OCI-LY7 (cell line): ENCODE results near the gene GAB1. TPM values are rescaled to one million over a fixed set of nuclear protein-coding genes. Genes with fewer than 3 reads are reported as not detected.
A peak's percentile ranks its signal among the peaks of the same experiment; 100 is the strongest.

Experiments
- BruUV-seq: library from RNA; stranded (reverse); fragments of 400-500 nt; replicated peaks from 2 replicates; lab custom pipeline; 2021; lab: Mats Ljungman, UMichigan
- CTCF ChIA-PET: fragments of 300-600 bp; sonication (Branson Sonifier 250); formaldehyde crosslinking; loops from one replicate; lab custom pipeline; 2022; ENCODE audit warnings: antibody characterized with exemption; ENCODE audit not compliant: unreplicated experiment; lab: Charles Lee
- POLR2A ChIA-PET: fragments of 300-600 bp; sonication (Branson Sonifier 250); formaldehyde crosslinking; loops from one replicate; lab custom pipeline; 2022; ENCODE audit warnings: antibody characterized with exemption; lab: Charles Lee
- DNase-seq: peaks from one replicate; pipeline ENCODE4 v3.0.0-alpha.2; 2015; ENCODE audit warnings: low spot score
- H2AFZ ChIP-seq: fragments of 200-600 bp; sonication (generic), shearing (Covaris generic); 2 replicates; pipeline ENCODE4 v1.6.1; 2014; ENCODE audit warnings: mild to moderate bottlenecking, antibody characterized with exemption, low read length, moderate library complexity
- H3K27ac ChIP-seq: fragments of 200-600 bp; sonication (generic); 2 replicates; pipeline ENCODE4 v1.5.1; 2014; ENCODE audit warnings: mixed run types, low read depth, mild to moderate bottlenecking, moderate library complexity, low read length, inconsistent platforms; ENCODE audit not compliant: poor library complexity, severe bottlenecking
- H3K36me3 ChIP-seq: fragments of 200-600 bp; sonication (generic); 2 replicates; pipeline ENCODE4 v1.6.1; 2014; ENCODE audit warnings: mild to moderate bottlenecking, antibody characterized with exemption, low read length, moderate library complexity, mixed read lengths; ENCODE audit not compliant: insufficient read depth
- H3K4me1 ChIP-seq: fragments of 200-600 bp; sonication (generic); 2 replicates; pipeline ENCODE4 v1.5.1; 2014; ENCODE audit warnings: mild to moderate bottlenecking, low read length; ENCODE audit not compliant: insufficient read depth, poor library complexity, severe bottlenecking
- H3K4me2 ChIP-seq: fragments of 200-600 bp; sonication (generic); 2 replicates; pipeline ENCODE4 v1.6.1; 2014; ENCODE audit warnings: mild to moderate bottlenecking, low read length
- H3K4me3 ChIP-seq: fragments of 200-600 bp; sonication (generic); 2 replicates; pipeline ENCODE4 v1.5.1; 2014; ENCODE audit warnings: mild to moderate bottlenecking, low read depth, low read length; ENCODE audit not compliant: poor library complexity, severe bottlenecking
- H3K79me2 ChIP-seq: fragments of 200-600 bp; sonication (generic); 2 replicates; pipeline ENCODE4 v1.6.1; 2016; ENCODE audit warnings: low read depth, mild to moderate bottlenecking, low read length, moderate library complexity, mixed read lengths; ENCODE audit not compliant: insufficient read depth
- H3K9me2 ChIP-seq: fragments of 200-600 bp; sonication (generic); 2 replicates; pipeline ENCODE4 v1.6.1; 2016; ENCODE audit warnings: mild to moderate bottlenecking, low read length, mixed read lengths; ENCODE audit not compliant: insufficient read depth
- H3K9me3 ChIP-seq: fragments of 200-600 bp; sonication (generic); 2 replicates; pipeline ENCODE4 v1.6.1; 2014; ENCODE audit warnings: mild to moderate bottlenecking, mixed run types, low read length, mixed read lengths
- H4K20me1 ChIP-seq: fragments of 200-600 bp; sonication (generic); 2 replicates; pipeline ENCODE4 v1.6.1; 2014; ENCODE audit warnings: mild to moderate bottlenecking, antibody characterized with exemption, low read length, moderate library complexity, mixed read lengths; ENCODE audit not compliant: insufficient read depth
- EZH2phosphoT487 ChIP-seq: fragments of 200-600 bp; sonication (generic); IDR thresholded peaks from 2 replicates; pipeline ENCODE4 v1.6.1; 2018; ENCODE audit warnings: low read depth, borderline replicate concordance, mild to moderate bottlenecking, mixed run types, antibody characterized with exemption, low read length, moderate library complexity, mixed read lengths
- intact Hi-C: fragments of 100-400 bp; cut with micrococcal nuclease; formaldehyde crosslinking; loops from one replicate; pipeline ENCODE4 v1.10.0; 2022; ENCODE audit not compliant: unreplicated experiment
- microRNA-seq: library from miRNA; unstranded; fragments of <30 nt; microRNA quantifications from one replicate; pipeline ENCODE4 v1.2.0, GENCODE V29; 2022; ENCODE audit warnings: borderline replicate concordance
- small RNA-seq: library from RNA; depleted of rRNA; stranded (forward); fragments of <200 nt; gene quantifications from one replicate; pipeline ENCODE3, GENCODE V24; 2014
- total RNA-seq, 2 experiments: library from RNA; depleted of rRNA in 1 of 2; stranded (reverse); fragments of >200 nt in 1 of 2; shearing (Covaris generic) in 1 of 2; gene quantifications; 2 replicates each; pipeline ENCODE4 v1.2.3, GENCODE V29; 2014 to 2022
- TF ChIP-seq, protein P1 (sequence below): fragments of 200-600 bp; sonication (generic); conservative IDR thresholded peaks from 2 replicates; pipeline ENCODE4 v1.5.1; 2014; ENCODE audit warnings: mild to moderate bottlenecking, antibody characterized with exemption, low read length, moderate library complexity, mixed read lengths

The GAB1 gene
- total RNA-seq, 2 experiments from 2014 or later = 42.6 to 99.3 TPM

DNA sequence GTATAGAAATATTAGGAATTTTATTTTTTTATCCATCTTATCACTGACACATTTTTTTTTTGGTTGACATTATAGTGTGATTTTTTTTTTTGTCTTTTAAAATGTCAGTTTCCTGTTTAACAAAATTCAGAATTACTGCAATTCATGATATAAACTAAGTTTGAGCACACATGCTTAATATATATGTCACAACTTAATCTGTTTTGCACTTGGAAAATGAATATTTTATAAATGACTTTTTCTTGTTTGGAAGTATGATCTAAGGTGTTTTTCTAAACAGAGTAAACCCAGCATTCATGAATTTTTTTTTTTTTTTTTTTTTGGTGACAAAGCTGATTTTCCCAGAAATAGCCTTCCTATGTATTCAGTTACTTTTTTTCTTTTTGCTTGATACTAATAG lies 179.2 kb downstream of the GAB1 start:
- TF ChIP-seq, protein P1, sequence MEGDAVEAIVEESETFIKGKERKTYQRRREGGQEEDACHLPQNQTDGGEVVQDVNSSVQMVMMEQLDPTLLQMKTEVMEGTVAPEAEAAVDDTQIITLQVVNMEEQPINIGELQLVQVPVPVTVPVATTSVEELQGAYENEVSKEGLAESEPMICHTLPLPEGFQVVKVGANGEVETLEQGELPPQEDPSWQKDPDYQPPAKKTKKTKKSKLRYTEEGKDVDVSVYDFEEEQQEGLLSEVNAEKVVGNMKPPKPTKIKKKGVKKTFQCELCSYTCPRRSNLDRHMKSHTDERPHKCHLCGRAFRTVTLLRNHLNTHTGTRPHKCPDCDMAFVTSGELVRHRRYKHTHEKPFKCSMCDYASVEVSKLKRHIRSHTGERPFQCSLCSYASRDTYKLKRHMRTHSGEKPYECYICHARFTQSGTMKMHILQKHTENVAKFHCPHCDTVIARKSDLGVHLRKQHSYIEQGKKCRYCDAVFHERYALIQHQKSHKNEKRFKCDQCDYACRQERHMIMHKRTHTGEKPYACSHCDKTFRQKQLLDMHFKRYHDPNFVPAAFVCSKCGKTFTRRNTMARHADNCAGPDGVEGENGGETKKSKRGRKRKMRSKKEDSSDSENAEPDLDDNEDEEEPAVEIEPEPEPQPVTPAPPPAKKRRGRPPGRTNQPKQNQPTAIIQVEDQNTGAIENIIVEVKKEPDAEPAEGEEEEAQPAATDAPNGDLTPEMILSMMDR = no peak
- no peak for TF ChIP-seq EZH2phosphoT487
- no peaks in the 10 kb centered on the region for H3K9me3 ChIP-seq
- DNase-seq = no peak
- H3K4me3 ChIP-seq = peak overlapping the region; percentile 96
- H4K20me1 ChIP-seq = peaks cover 56% of the 10 kb centered on the region
- peaks cover 75% of the 10 kb centered on the region for H3K79me2 ChIP-seq
- CTCF ChIA-PET = no interaction called here
- no peaks in the 10 kb centered on the region for H3K9me2 ChIP-seq
- no peak overlapping the region for H2AFZ ChIP-seq
- intact Hi-C loops = no loop called here
- peaks cover 46% of the 10 kb centered on the region for H3K4me1 ChIP-seq
- H3K4me2 ChIP-seq = peak overlapping the region; percentile 95
- H3K36me3 ChIP-seq = peaks cover 66% of the 10 kb centered on the region
- POLR2A ChIA-PET = interaction anchor here (0.7 to 0.8 kb wide), 2 partner anchors 172 to 235 kb away, joined by 3 to 4 read pairs; no protein-coding TSS in a partner anchor
- no TSS peak for BruUV-seq
- no peak overlapping the region for H3K27ac ChIP-seq

DNA sequence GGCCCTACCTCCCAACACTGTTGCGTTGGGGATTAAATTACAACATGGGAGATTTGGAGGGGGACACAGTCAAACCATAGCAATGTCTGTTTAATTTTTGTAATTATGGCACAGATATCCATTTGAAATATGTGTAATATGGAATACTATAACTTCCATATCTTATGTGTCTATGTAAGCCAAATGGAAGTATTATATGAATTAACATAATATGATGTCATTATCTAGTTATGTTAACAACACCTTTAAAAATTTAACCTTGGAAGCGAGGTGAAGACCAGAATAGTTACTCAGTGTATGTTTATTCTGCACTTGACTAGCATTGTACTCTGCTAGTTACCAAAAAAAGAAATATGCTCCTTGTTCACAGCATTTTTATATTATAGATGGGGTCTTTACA lies 181.1 kb downstream of the GAB1 start:
- no TSS peak for BruUV-seq
- ChIA-PET POLR2A (interaction anchor here (0.7 to 1.1 kb wide), 2 partner anchors 99 to 115 kb away, joined by 3 read pairs; no protein-coding TSS in a partner anchor), CTCF (interaction anchor here (0.6 kb wide), 1 partner anchor 839 kb away, joined by 3 read pairs; no protein-coding TSS in a partner anchor)
- no peaks in the 10 kb centered on the region for H3K9me2 ChIP-seq
- peaks cover 58% of the 10 kb centered on the region for H4K20me1 ChIP-seq
- peaks cover 40% of the 10 kb centered on the region for H3K4me1 ChIP-seq
- no peak for DNase-seq
- H3K79me2 ChIP-seq = peaks cover 93% of the 10 kb centered on the region
- H3K9me3 ChIP-seq = no peaks in the 10 kb centered on the region
- intact Hi-C loops = no loop called here
- no peak overlapping the region for H3K27ac ChIP-seq
- no peak overlapping the region for H2AFZ ChIP-seq
- TF ChIP-seq EZH2phosphoT487 = no peak
- TF ChIP-seq, protein P1 = no peak
- H3K4me3 ChIP-seq = no peak overlapping the region
- peaks cover 83% of the 10 kb centered on the region for H3K36me3 ChIP-seq
- H3K4me2 ChIP-seq = 0 out of 2 replicates have a peak overlapping the region, but pooled peaks have one; percentile 16

Small RNAs within 50 kb of the gene (microRNA-seq; reads per million reads assigned to microRNA genes)
- not detected for gene MIR3139

Small RNAs within 50 kb of the gene (small RNA-seq; reads per million reads assigned to genes)
- gene MIR3139 (not detected), gene RF00019 (not detected)

Other genes starting within 250 kb of the GAB1 start
- 21.8 and 23.6 TPM in 2 replicates for gene USP38, start 152.0 kb upstream of the GAB1 start, total RNA-seq (2014; rRNA removed; shearing (Covaris generic))
- gene USP38, start 152.0 kb upstream of the GAB1 start, total RNA-seq (2022) = 25.7 and 26.8 TPM in 2 replicates
- gene SMARCA5, start 176.8 kb downstream of the GAB1 start, total RNA-seq (2014; rRNA removed; shearing (Covaris generic)) = 52.4 and 63.4 TPM in 2 replicates
- 82.2 and 82.3 TPM in 2 replicates for gene SMARCA5, start 176.8 kb downstream of the GAB1 start, total RNA-seq (2022)